ENCODE measurements around the gene FBRSL1. TPM values are rescaled to one million over a fixed set of nuclear protein-coding genes. Genes with fewer than 3 reads are reported as not detected.
A peak's percentile ranks its signal among the peaks of the same experiment; 100 is the strongest.

FBRSL1 gene
- total and polyA plus RNA-seq, 4 donors: 2.5 to 35.5 (median 5.6) TPM

DNA sequence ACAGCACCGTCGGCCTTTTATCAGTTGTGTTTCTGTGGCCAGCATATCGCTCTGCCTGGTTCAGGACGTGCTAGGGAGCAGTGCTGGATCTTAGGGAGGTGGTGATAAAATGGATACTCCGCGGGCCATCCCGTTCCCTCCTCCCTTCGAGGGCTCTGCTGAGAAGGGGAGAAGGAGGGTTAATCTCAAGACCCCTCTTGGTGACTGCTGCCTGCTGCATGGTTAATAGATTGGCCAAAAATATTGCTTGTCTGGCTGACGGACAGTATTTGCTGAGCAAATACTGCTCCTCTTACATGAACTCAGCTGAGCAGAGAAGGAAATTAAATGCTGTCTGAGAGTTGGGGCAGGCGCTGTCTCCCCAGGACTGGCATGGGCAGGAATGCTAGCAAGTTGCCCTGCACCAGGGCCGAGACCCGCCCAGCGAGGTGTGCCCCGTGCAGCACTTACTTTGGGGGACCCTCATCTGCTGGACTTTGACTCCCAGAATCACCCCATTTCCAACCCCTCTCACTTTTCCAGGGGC, 1.2 kb downstream of the FBRSL1 start:
- H3K27ac ChIP-seq (ENCODE audit: low read depth in 1 of 2, low read length in 2 of 2): peak overlapping the region; percentile 17 to 56
- no peaks in the 10 kb centered on the region for H3K9me3 ChIP-seq (ENCODE audit: control insufficient read depth in 4 of 4, low read length in 3 of 4)
- DNase-seq (ENCODE audit: low spot score): no peak
- no peaks in the 10 kb centered on the region for H3K27me3 ChIP-seq (ENCODE audit: control insufficient read depth in 4 of 4, insufficient read depth in 4 of 4, low read length in 3 of 4)
- peak overlapping the region; percentile 56 to 90 (median 69) for H3K4me3 ChIP-seq (ENCODE audit: low read depth in 1 of 3, low read length in 3 of 3)
- peaks cover 0 to 2% (median 0%) of the 10 kb centered on the region in 4 donors for H3K36me3 ChIP-seq (ENCODE audit: control insufficient read depth in 4 of 4, insufficient read depth in 3 of 4, low read depth in 1 of 4, low read length in 3 of 4)
- TF ChIP-seq RAD21 (IDR thresholded peaks at IDR 0.05) (peak in 1 of 2 donors; percentile 5), YY1 (IDR thresholded peaks at IDR 0.05) (no peak)
- TF ChIP-seq, protein P1, sequence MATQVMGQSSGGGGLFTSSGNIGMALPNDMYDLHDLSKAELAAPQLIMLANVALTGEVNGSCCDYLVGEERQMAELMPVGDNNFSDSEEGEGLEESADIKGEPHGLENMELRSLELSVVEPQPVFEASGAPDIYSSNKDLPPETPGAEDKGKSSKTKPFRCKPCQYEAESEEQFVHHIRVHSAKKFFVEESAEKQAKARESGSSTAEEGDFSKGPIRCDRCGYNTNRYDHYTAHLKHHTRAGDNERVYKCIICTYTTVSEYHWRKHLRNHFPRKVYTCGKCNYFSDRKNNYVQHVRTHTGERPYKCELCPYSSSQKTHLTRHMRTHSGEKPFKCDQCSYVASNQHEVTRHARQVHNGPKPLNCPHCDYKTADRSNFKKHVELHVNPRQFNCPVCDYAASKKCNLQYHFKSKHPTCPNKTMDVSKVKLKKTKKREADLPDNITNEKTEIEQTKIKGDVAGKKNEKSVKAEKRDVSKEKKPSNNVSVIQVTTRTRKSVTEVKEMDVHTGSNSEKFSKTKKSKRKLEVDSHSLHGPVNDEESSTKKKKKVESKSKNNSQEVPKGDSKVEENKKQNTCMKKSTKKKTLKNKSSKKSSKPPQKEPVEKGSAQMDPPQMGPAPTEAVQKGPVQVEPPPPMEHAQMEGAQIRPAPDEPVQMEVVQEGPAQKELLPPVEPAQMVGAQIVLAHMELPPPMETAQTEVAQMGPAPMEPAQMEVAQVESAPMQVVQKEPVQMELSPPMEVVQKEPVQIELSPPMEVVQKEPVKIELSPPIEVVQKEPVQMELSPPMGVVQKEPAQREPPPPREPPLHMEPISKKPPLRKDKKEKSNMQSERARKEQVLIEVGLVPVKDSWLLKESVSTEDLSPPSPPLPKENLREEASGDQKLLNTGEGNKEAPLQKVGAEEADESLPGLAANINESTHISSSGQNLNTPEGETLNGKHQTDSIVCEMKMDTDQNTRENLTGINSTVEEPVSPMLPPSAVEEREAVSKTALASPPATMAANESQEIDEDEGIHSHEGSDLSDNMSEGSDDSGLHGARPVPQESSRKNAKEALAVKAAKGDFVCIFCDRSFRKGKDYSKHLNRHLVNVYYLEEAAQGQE (IDR thresholded peaks at IDR 0.05): peak; percentile 10
- TF ChIP-seq, protein P2, sequence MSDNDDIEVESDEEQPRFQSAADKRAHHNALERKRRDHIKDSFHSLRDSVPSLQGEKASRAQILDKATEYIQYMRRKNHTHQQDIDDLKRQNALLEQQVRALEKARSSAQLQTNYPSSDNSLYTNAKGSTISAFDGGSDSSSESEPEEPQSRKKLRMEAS (IDR thresholded peaks at IDR 0.05): no peak
- TF ChIP-seq, protein P3, sequence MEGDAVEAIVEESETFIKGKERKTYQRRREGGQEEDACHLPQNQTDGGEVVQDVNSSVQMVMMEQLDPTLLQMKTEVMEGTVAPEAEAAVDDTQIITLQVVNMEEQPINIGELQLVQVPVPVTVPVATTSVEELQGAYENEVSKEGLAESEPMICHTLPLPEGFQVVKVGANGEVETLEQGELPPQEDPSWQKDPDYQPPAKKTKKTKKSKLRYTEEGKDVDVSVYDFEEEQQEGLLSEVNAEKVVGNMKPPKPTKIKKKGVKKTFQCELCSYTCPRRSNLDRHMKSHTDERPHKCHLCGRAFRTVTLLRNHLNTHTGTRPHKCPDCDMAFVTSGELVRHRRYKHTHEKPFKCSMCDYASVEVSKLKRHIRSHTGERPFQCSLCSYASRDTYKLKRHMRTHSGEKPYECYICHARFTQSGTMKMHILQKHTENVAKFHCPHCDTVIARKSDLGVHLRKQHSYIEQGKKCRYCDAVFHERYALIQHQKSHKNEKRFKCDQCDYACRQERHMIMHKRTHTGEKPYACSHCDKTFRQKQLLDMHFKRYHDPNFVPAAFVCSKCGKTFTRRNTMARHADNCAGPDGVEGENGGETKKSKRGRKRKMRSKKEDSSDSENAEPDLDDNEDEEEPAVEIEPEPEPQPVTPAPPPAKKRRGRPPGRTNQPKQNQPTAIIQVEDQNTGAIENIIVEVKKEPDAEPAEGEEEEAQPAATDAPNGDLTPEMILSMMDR (IDR thresholded peaks at IDR 0.05; ENCODE audit: low read depth, low read length, missing input control): no peak
- peak overlapping the region; percentile 32 to 57 for H3K9ac ChIP-seq (ENCODE audit: low read depth in 1 of 2, low read length in 2 of 2)
- H3K4me1 ChIP-seq (ENCODE audit: control insufficient read depth in 4 of 4, insufficient read depth in 4 of 4, low read length in 3 of 4): peaks cover 33 to 63% (median 52%) of the 10 kb centered on the region in 4 donors
- WGBS: 11% methylated on average over 14 of the region's 14 CpGs

DNA sequence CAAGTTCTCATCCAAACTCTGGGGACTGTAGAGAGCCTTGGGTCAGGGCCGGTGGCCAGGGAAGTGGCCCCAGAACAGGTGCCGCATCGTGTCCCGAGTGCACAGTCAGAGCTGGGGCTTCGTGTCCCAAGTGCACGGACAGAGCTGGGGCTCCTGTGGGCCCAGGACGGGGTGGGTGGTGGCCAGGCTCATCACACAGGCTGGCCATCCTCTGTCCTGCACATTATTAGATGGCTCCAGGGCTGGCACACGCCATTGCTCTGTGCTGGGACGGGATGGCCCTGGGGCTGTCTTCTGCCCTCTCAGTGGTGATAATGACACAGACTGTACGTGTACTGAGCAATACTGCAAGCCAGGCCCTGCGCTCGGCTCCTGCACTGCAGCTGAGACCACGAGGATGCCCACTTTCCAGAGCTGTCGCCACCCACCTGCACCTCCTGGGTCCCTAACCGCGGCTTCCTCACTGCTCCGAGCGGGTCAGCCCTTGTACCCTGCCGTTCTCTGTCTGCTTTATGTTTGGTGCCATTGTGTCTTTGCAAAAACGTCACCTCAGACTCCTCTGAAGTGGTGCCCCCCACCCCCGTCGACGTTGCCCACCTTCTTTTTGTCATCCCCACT, 1.9 kb downstream of the FBRSL1 start:
- H3K4me1 ChIP-seq (ENCODE audit: control insufficient read depth in 4 of 4, insufficient read depth in 4 of 4, low read length in 3 of 4): peaks cover 35 to 69% (median 58%) of the 10 kb centered on the region in 4 donors
- H3K36me3 ChIP-seq (ENCODE audit: control insufficient read depth in 4 of 4, insufficient read depth in 3 of 4, low read depth in 1 of 4, low read length in 3 of 4): peaks cover 0 to 2% (median 0%) of the 10 kb centered on the region in 4 donors
- no peak for TF ChIP-seq FOXA2 (IDR thresholded peaks at IDR 0.05)
- TF ChIP-seq, protein P4, sequence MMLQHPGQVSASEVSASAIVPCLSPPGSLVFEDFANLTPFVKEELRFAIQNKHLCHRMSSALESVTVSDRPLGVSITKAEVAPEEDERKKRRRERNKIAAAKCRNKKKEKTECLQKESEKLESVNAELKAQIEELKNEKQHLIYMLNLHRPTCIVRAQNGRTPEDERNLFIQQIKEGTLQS (IDR thresholded peaks at IDR 0.05): no peak
- TF ChIP-seq, protein P2 (IDR thresholded peaks at IDR 0.05): no peak
- no peak for TF ChIP-seq FOXA1 (IDR thresholded peaks at IDR 0.05)
- no peak for TF ChIP-seq JUND (IDR thresholded peaks at IDR 0.05)
- TF ChIP-seq HNF4G (IDR thresholded peaks at IDR 0.05): no peak
- no peak for TF ChIP-seq TAF1 (conservative IDR thresholded peaks at IDR 0.05)
- TF ChIP-seq, protein P1 (IDR thresholded peaks at IDR 0.05): no peak
- TF ChIP-seq YY1 (IDR thresholded peaks at IDR 0.05): no peak
- no peak for TF ChIP-seq RXRA (IDR thresholded peaks at IDR 0.05)
- TF ChIP-seq NR2F2 (IDR thresholded peaks at IDR 0.05): no peak
- no peak for TF ChIP-seq RAD21 (IDR thresholded peaks at IDR 0.05)
- no peak for TF ChIP-seq SP1 (IDR thresholded peaks at IDR 0.05)
- peak overlapping the region in 2 of 3 donors; percentile 69 to 90 for H3K4me3 ChIP-seq (ENCODE audit: low read depth in 1 of 3, low read length in 3 of 3)
- H3K27ac ChIP-seq (ENCODE audit: low read depth in 1 of 2, low read length in 2 of 2): peak overlapping the region; percentile 5 to 16
- H3K9ac ChIP-seq (ENCODE audit: low read depth in 1 of 2, low read length in 2 of 2): peak overlapping the region in 1 of 2 donors; percentile 57
- no peaks in the 10 kb centered on the region for H3K27me3 ChIP-seq (ENCODE audit: control insufficient read depth in 4 of 4, insufficient read depth in 4 of 4, low read length in 3 of 4)
- DNase-seq (ENCODE audit: low spot score): no peak
- WGBS: 46% methylated on average over 23 of the region's 23 CpGs
- no peaks in the 10 kb centered on the region for H3K9me3 ChIP-seq (ENCODE audit: control insufficient read depth in 4 of 4, low read length in 3 of 4)

All from liver (tissue), 9 donors.